Activated naive CD4-positive, alpha-beta T cell treated with anti-CD3 and anti-CD28 coated beads, Interleukin-2, amount 50 U/mL, for 72 hours (primary cell): ENCODE measurements around the gene PHF5A. TPM values are rescaled to one million over a fixed set of nuclear protein-coding genes. Genes with fewer than 3 reads are reported as not detected.
"Not testable (repeated sequence)": the region's sequence is repeated elsewhere in the genome, so short reads cannot be mapped to it uniquely, and the experiment has no call there.

Source experiments
- ATAC-seq, 2 donors: fragments of 150-1000 bp; cut with Tn5 transposase; 2 replicates each; pipeline ENCODE4 v1.10.0; 2021; ENCODE audit warnings: mild to moderate bottlenecking in 2 of 2, moderate library complexity in 2 of 2
- DNase-seq, 2 donors: peaks; one replicate each; pipeline ENCODE4 v3.0.0; 2021 to 2022; ENCODE audit warnings: low spot score in 2 of 2
- H3K27ac Mint-ChIP-seq, 2 donors: one replicate each; pipeline ENCODE4 v1.8.0; 2022; ENCODE audit warnings: mild to moderate bottlenecking in 2 of 2, mixed read lengths in 2 of 2
- H3K36me3 Mint-ChIP-seq, 2 donors: one replicate each; pipeline ENCODE4 v1.8.0; 2022; ENCODE audit warnings: mixed read lengths in 2 of 2
- H3K9me3 Mint-ChIP-seq, 2 donors: one replicate each; pipeline ENCODE4 v1.8.0; 2022; ENCODE audit warnings: mixed read lengths in 2 of 2
- total RNA-seq, 2 donors: library from RNA; stranded (reverse); gene quantifications; one replicate each; pipeline ENCODE4 v1.2.3, GENCODE V29; 2022

The PHF5A gene
- total RNA-seq, 2 donors from 2014 or later = 61.3 to 76.5 TPM

GRCh38 chr22:41437198-41437597 is 31.3 kb downstream of the PHF5A start:
- Mint-ChIP-seq H3K9me3 (no peaks in the 10 kb centered on the region), H3K27ac (no peak overlapping the region), H3K36me3 (peaks cover 0 to 11% of the 10 kb centered on the region in 2 donors)
- ATAC-seq (no peak), DNase-seq (no peak)

- Mint-ChIP-seq H3K9me3 (no peaks in the 10 kb centered on the region), H3K36me3 (peaks cover 0 to 13% of the 10 kb centered on the region in 2 donors), H3K27ac (peak overlapping the region in 1 of 2 donors; percentile 67)
- ATAC-seq = no peak
- DNase-seq = no peak
Observed at GRCh38 chr22:41436322-41437113, 32.0 kb downstream of the PHF5A start.

- DNase-seq (no peak), ATAC-seq (no peak)
- no peaks in the 10 kb centered on the region for H3K9me3 Mint-ChIP-seq
- H3K27ac Mint-ChIP-seq = peak overlapping the region; percentile 50 to 67
- H3K36me3 Mint-ChIP-seq = peaks cover 0 to 19% of the 10 kb centered on the region in 2 donors
Observed at GRCh38 chr22:41435560-41435959, 32.9 kb downstream of the PHF5A start.

- not testable (repeated sequence) for DNase-seq, ATAC-seq, H3K9me3 Mint-ChIP-seq
- Mint-ChIP-seq H3K36me3 (peaks cover 0 to 19% of the 10 kb centered on the region in 2 donors), H3K27ac (peak overlapping the region in 1 of 2 donors; percentile 50)
Observed at GRCh38 chr22:41434361-41435003, 34.0 kb downstream of the PHF5A start.

GRCh38 chr22:41433480-41433879 is 35.0 kb downstream of the PHF5A start:
- not testable (repeated sequence) for DNase-seq, H3K9me3 Mint-ChIP-seq, ATAC-seq
- H3K36me3 Mint-ChIP-seq = peaks cover 0 to 19% of the 10 kb centered on the region in 2 donors
- peak overlapping the region in 1 of 2 donors; percentile 86 for H3K27ac Mint-ChIP-seq

GRCh38 chr22:41431656-41432055 is 36.8 kb downstream of the PHF5A start:
- DNase-seq (no peak), ATAC-seq (no peak)
- H3K9me3 Mint-ChIP-seq = no peaks in the 10 kb centered on the region
- peak overlapping the region; percentile 63 to 87 for H3K27ac Mint-ChIP-seq
- peaks cover 0 to 14% of the 10 kb centered on the region in 2 donors for H3K36me3 Mint-ChIP-seq

- ATAC-seq = no peak
- Mint-ChIP-seq H3K36me3 (peaks cover 0 to 8% of the 10 kb centered on the region in 2 donors), H3K27ac (no peak overlapping the region), H3K9me3 (no peaks in the 10 kb centered on the region)
- no peak for DNase-seq
Observed at GRCh38 chr22:41429951-41430332, 38.5 kb downstream of the PHF5A start.

- no peak for ATAC-seq
- peaks cover 0 to 8% of the 10 kb centered on the region in 2 donors for H3K36me3 Mint-ChIP-seq
- peak overlapping the region in 1 of 2 donors; percentile 35 for H3K27ac Mint-ChIP-seq
Observed at GRCh38 chr22:41429232-41429950, 39.1 kb downstream of the PHF5A start.

GRCh38 chr22:41425660-41426365 is 42.7 kb downstream of the PHF5A start:
- Mint-ChIP-seq H3K9me3 (no peaks in the 10 kb centered on the region), H3K27ac (peak overlapping the region; percentile 72 to 73), H3K36me3 (no peaks in the 10 kb centered on the region)
- DNase-seq = peak in 1 of 2 donors; percentile 11
- peak; percentile 80 to 81 for ATAC-seq

More at GRCh38 chr22:41429232-41429950, 39.1 kb downstream of the PHF5A start:
- DNase-seq = no peak
- no peaks in the 10 kb centered on the region for H3K9me3 Mint-ChIP-seq

GRCh38 chr22:41418717-41419116 is 49.8 kb downstream of the PHF5A start:
- H3K27ac Mint-ChIP-seq = peak overlapping the region in 1 of 2 donors; percentile 80
- DNase-seq = no peak
- no peaks in the 10 kb centered on the region for H3K9me3 Mint-ChIP-seq
- peaks cover 11% of the 10 kb centered on the region in 2 donors for H3K36me3 Mint-ChIP-seq
- no peak for ATAC-seq

- no peaks in the 10 kb centered on the region for H3K9me3 Mint-ChIP-seq
- ATAC-seq (no peak), DNase-seq (no peak)
- H3K36me3 Mint-ChIP-seq = peaks cover 11% of the 10 kb centered on the region in 2 donors
- H3K27ac Mint-ChIP-seq = peak overlapping the region in 1 of 2 donors; percentile 80
Observed at GRCh38 chr22:41417622-41418390, 50.7 kb downstream of the PHF5A start.

- Mint-ChIP-seq H3K36me3 (peaks cover 11% of the 10 kb centered on the region in 2 donors), H3K27ac (peak overlapping the region in 1 of 2 donors; percentile 99), H3K9me3 (no peaks in the 10 kb centered on the region)
- no peak for DNase-seq
- ATAC-seq = no peak
Observed at GRCh38 chr22:41415554-41415953, 52.9 kb downstream of the PHF5A start.

GRCh38 chr22:41411021-41411851 is 57.3 kb downstream of the PHF5A start:
- H3K27ac Mint-ChIP-seq = peak overlapping the region; percentile 87 to 99
- peaks cover 11% of the 10 kb centered on the region in 2 donors for H3K36me3 Mint-ChIP-seq
- DNase-seq = no peak
- no peak for ATAC-seq
- H3K9me3 Mint-ChIP-seq = no peaks in the 10 kb centered on the region

- Mint-ChIP-seq H3K9me3 (no peaks in the 10 kb centered on the region), H3K27ac (peak overlapping the region in 1 of 2 donors; percentile 99), H3K36me3 (peaks cover 11% of the 10 kb centered on the region in 2 donors)
- DNase-seq (no peak), ATAC-seq (no peak)
Observed at GRCh38 chr22:41410311-41410751, 58.2 kb downstream of the PHF5A start.
